IPS DF 4.7 (cell line): ENCODE data around the gene TOMM22.

Experiments
- DNase-seq: peaks from one replicate; pipeline ENCODE4 v3.0.0-alpha.2; 2013; ENCODE audit warnings: low spot score; ENCODE audit errors: extremely low read depth

Gene TOMM22

DNA sequence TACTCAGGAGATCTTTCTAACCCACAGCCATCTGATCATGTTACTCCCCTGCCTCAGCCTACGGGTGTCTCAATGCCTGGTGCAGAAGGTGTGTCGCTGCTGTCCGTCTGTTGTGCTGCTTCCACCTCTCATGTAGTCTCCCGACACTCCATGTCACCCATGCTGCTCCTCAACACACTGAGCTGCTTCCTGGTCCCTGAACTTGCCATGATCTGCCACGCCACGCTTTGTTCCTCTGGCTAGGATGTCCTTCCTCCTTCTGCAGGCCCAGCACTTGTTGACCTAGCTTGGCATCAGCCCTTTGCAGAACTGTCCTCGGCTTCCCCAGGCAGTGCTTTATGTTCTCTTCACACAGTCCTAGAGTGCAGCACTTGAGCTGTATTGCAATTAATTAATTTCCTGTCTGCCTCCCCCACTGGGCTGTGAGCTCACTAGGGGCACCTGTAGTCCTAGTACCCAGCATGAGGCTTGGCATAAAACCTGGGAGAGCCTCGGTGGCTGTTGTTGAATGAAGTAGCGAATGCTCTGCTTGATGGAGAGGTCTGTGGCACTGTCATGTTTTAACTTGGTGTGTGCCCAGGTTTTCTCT lies 33.5 kb downstream of the TOMM22 start:
- DNase-seq, result no peak

DNA sequence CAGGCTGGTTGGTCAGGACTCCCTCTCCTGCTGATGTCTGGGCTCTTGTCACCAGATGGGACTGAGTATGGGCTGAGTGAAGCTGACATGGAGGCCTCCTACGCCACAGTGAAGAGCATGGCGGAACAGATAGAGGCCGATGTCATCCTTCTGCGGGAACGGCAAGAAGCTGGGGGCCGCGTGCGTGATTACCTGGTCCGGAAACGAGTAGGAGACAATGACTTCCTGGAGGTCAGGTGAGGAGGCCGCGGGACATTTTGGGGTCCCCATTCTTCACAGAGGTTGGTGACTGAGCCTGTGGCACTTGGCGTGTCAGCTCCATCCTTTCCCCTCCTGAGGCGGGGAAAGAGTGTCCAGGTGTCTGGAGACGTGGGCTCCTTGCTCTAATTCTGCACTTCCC lies 34.1 kb downstream of the TOMM22 start:
- no peak for DNase-seq

DNA sequence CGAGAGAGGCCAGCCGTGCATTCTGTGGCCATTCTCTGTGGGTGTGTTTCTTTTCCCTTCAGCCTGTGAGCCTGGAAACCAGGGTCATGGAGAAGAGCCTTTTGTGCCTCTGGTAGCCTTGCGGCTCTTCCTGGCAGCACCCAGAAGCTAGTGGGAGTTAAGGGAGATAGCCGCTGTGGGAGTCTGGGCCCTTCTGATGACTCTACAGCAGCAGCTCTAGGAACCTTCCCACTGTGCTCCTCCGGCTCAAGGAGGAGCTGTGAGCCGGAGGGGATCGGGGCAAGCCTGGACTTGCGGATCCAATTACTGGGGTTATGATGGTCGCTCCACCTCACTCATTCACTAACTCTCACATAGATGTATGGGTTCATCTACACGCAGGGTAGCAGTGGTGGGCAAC lies 34.5 kb downstream of the TOMM22 start:
- DNase-seq, result no peak

DNA sequence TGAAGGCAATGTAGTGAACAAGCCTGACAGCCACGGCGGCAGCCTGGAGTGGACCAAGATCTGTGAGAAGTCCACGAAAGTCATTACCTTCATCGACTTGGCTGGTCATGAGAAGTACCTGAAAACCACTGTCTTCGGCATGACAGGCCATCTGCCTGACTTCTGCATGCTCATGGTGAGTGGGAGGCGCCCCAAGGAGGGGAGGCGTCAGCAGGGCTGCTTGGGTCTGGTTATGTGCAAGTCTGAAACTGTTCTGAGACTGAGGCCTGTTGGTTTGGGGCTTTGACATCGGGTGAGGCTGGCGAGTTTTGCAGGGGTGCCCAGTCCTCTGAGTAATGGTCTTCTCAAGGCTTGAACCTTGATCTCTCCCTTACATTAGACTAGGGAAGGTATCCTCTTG lies 35.1 kb downstream of the TOMM22 start:
- DNase-seq, result no peak

DNA sequence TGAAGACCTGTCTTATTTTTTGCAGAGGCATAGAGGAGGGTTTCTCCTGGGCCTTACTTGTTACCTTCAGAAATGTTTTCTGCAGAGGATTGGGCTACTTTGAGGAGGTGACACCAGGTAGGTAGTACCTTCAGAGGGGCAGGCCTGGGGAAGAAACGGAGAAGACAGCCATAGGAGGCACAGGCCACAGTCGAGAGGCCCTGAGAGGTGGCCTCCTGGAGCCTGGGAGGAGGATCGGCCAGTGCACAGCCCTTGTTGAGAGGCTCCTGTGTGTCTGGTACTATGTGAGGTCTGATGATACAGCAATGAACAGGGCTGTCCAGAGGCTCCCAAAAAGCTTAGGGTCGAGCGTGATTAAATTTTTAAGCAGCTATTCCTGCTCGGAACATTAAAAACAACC lies 35.5 kb downstream of the TOMM22 start:
- DNase-seq, result no peak

DNA sequence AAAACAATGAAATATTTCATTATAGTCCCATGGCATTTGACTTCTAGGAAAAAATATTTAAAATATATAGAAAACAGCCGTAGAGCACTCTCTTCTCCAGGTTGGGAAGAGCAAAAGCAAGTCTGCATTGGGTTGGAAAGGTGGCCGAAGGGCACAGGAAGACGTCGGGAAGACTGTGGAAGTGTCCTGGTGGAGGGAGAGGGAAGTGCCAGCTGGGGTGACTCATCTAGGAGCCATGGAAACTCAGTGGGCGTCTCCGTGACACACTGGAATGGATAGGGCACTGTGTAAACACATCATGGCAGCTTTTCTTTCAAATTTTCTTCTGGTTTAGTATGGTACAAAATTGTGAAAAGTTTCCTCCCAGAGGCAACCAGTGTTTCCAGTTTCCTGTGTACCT lies 36.7 kb downstream of the TOMM22 start:
- DNase-seq, result no peak

DNA sequence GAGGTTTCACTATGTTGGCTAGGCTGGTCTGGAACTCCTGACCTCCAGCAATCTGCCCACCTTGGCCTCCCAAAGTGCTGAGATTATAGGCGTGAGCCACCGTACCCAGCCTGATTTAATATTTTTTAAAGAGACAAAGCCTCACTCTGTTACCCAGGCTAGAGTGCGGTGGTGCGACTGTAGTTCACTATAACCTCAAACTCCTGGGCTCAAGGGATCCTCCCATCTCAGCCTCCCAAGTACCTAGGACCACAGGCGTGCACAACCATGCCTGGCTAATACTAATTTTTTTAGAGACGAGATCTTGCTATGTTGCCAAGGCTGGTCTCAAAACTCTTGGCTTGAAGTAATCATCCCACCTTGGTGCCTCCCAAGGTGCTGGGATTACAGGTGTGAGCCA lies 37.4 kb downstream of the TOMM22 start:
- no peak for DNase-seq

DNA sequence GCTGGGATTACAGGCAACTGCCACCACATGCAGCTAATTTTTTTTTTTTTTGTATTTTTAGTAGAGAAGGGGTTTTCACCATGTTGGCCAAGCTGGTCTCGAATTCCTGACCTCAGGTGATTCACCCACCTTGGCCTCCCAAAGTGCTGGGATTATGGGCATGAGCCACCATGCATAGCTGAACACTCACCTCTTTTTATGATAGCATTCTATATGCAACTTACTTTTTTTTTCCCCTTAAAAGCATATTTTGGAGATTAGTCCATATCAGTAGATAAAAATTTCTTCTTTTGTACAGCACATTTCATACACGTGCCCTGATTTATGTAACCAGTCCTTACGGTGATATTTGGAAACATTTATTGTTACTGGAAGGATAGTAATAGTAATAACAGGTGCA lies 38.6 kb downstream of the TOMM22 start:
- no peak for DNase-seq

DNA sequence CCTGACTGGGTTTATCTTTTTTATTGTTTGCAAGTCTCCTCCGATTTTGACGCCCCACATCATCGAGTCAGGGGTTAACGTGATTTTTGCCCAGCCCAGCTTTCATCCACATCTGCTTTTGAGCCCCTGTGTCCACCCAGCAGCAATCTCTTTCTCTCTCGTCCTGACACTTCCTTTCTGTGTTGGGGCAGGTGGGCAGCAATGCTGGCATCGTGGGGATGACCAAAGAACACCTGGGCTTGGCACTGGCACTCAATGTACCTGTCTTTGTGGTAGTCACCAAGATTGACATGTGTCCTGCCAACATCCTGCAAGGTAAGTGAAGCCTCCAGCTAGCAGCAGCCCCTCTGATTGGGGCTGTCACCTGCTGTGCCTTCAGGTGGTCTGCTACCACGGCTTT lies 39.8 kb downstream of the TOMM22 start:
- no peak for DNase-seq

DNA sequence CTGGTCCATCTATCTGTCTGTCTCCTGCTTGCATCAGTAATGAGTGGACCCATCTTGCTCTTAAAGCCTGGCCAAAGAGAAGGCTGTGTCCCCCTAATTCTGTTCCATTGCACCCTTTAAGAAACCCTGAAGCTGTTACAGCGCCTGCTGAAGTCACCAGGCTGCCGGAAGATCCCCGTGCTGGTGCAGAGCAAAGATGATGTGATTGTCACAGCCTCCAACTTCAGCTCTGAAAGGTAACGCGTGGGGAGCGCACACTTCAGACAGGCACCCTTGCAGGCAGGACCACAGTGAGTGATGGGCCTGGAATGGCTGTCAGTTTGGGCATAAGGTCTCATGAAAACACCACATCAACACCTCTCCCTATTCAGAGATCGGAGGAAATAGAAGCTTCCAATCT lies 42.4 kb downstream of the TOMM22 start:
- no peak for DNase-seq

DNA sequence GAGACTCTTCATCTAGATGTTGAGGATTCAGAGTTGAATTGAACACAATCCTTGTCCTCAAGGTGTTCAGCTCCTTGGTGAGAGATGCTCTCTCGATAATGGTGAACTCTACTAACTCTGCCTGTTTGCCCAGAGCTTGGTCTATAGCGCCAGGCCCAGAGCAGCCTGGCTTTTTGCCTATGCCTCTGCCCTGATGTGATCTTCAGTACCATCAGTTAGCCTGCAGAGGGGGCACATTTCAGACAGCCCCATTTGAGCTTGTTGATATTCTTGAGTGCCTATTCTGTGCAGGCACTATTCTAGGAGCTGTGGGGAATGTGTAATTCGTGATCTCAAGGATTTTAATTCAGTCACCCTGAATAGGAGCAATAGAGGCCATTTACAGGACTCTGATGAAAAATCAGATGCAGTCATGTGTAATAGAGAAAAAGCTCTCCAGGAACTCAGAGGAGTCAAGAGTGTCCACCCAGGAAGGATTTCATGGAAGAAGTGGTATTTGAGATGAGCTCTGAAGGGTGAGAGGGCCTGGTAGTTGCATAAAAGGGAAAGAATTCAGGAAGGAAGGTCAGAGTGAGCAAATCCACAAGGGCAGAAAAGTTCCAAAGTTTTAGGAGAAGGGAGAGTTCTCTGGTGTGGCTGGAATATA lies 43.3 kb downstream of the TOMM22 start:
- DNase-seq, result no peak

DNA sequence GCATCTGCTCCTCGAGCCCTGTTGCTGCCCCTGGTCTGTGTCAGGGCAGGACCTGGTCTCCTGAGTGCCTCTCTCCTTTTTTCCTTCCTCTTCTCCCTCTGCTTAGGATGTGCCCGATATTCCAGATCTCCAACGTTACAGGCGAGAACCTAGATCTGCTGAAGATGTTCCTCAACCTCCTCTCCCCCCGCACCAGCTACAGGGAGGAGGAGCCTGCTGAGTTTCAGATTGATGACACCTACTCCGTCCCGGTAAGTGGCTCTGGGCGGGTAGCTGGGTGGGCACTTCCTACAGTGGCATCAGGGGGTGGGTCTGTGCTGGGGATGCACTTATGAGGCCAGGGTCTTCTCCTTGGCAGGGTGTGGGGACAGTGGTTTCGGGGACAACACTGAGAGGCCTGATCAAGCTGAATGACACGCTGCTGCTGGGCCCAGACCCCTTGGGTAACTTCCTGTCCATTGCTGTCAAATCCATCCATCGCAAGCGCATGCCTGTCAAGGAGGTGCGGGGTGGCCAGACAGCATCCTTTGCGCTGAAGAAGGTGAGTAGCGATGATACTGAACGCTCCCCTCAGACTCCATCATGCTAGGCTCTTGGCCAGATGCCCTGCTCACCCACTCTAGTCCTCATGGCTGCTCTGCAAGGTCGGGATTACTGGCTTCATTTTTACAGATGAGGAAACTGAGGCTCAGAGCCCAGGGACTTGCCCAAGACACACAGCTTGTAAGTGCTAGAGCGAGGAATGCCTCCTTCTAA lies 44.3 kb downstream of the TOMM22 start:
- no peak for DNase-seq

DNA sequence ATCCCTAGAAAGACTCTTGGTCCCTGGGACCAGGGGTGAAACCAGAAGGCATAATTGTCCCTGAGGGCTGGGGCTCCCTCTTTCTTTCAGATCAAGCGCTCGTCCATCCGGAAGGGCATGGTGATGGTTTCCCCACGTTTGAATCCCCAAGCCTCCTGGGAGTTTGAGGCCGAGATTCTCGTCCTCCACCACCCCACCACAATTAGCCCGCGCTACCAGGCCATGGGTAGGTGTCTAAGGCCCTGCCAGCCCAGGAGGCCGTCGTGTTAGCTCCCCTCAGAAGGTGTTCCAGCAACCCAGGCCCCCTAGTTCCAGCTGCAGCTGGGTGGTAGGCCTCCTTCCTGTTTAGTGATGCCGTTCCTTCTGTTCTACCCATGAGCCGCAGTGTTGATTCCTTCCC lies 45.4 kb downstream of the TOMM22 start:
- no peak for DNase-seq

DNA sequence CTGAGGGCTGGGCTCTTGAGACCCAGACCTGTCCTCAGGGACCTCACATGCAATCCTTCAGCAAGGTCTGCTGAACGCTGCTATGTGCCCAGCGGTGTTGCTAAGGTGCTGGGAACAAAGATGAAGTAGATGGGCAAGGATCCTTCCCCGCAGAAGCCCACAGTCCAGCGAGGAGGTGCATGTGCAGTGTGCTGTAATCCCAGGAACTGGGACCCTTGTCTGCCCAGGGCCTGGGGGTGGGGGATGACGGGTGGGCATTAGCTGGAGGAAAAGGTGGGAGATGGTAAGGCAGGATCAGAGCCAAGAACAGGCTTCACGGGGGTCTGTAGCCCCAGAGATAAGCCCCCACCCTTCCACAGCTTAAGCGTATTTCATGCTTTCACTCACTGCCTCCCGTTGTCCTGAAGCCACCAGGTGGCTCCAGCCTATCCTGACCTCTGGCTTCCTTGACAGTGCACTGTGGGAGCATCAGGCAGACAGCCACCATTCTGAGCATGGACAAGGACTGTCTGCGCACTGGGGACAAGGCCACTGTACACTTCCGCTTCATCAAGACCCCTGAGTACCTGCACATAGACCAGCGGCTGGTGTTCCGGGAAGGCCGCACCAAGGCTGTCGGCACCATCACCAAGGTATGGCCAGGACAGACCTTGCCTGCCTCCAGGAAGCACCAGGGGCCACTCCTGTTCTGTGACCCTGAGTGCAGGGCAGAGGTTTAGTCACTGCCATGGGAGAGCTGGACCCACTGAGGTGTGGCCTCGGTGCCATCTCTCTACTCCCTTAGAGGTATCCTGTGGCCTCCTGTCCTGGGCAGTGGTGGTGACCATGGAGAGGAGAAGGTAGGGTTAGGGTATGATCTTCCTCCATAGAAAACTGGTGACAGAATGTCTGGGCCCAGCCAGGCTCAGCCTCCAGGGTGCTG lies 46.0 kb downstream of the TOMM22 start:
- DNase-seq, result no peak

DNA sequence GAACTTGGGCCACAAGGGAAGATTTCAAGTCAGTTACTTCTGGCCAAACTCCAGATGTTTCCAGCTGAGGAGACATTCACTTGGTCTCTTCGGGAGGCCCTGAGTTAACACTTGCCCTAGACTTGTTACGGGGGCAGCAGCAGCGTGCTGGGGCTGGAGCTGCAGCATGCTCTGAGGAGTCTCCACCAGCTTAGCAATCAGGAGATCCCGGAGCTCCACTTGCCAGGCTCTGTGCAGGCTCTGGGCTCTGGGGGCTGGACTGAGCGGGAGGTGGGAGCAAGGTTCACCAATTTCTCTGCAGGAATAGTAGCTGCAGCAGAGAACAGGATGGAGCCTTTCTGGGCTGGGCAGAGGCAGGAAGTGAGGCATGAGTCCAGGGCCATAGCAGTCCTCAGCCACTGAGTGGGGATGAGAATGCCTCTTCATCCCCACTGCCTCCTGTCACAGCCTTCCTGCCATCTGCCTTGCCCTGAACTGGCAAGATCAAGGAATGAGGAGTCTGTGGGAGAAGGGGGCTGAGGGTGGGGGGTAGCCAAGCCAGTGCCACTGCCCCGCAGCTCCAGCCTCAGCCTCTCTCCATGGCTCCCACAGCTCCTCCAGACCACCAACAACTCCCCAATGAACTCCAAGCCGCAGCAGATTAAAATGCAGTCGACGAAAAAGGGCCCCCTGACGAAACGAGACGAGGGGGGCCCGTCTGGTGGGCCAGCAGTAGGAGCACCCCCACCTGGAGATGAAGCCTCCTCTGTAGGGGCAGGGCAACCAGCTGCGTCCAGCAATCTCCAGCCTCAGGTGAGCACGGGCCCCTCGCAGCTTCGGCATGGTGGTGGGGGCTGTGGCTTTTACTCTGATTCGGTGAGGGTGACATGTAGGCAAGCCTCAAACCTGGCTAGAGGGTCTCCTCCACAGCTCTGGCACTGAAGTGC lies 47.4 kb downstream of the TOMM22 start:
- DNase-seq, result no peak

DNA sequence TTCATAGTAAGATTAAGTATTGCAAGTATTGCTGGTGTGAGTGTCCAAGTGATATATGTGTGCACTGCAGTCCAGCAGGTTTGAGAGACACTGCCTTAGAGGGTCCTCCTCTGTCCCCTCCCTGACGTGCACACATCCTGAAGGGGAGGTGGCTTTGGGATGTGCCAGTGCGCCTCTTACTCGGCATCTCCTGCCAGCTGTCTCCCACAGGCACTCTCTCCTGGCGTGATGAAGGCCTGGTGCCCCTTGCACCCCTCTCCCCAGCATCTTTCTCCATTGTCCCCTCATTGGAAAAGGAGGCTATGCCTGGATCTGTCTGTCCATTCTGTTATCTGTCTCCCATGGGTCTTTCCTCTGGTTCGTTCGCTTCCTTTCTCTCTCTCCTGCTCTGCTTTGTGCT lies 48.2 kb downstream of the TOMM22 start:
- DNase-seq, result no peak

DNA sequence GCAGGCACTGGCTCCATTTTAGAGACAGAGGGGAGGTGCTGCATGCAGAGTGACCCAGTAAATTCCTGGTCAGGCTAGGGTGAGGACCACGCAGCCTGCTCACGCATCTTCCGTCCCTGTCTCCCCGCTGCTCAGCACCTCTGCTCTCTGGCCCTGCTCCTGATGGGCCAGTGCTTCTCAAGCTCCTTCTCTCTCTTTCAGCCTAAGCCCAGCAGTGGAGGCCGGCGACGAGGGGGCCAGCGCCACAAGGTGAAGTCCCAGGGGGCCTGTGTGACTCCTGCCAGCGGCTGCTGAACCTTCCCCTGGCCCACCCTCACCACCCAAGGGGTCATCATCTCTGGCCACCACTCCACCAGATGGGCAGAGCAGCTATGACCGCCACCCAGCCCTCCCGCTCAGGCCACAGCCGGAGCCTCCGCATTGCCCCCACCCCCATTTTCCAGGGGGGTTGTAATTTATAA lies 48.7 kb downstream of the TOMM22 start:
- DNase-seq, result no peak

DNA sequence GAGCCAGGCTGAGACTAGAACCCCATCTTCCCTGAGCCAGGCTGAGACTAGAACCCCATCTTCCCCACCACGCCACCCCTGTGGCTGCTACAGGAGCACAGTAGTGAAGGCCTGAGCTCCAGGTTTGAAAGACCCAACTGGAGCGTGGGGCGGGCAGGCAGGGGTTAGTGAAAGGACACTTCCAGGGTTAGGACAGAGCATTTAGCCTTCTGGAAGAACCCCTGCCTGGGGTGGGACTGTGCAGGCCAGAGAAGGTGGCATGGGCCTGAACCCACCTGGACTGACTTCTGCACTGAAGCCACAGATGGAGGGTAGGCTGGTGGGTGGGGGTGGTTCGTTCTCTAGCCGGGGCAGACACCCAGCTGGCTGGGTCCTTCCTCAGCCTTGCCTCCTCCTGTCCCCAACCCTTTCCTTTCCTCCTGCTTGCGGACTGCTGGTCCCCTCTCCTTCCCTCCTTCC lies 50.0 kb downstream of the TOMM22 start:
- DNase-seq, result no peak

DNA sequence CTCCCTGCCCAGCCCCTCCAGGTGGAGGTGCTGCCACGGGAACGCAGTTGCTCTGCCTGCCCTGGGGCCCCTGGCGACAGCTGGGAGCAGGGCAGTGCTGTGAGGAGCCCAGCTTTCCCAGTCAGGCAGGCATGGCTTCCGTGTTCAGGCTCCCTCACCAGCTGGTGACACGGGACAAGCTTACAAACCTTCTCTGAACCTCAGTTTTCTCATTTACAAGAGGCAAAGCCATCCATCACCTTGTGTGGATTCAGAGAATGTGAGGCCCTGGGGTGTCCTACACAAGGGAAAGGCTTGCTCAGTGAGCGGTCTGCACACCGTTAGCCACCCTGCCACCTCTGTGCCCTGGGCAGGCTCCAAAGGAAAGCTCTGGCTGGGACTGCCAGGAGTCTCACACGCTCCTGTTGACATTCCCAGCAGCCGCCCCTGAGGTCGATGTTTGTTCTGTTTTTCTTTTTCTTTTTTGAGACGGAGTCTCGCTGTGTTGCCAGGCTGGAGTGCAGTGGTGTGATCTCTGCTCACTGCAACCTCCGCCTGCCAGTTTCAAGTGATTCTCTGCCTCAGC lies 50.6 kb downstream of the TOMM22 start:
- DNase-seq, result no peak

DNA sequence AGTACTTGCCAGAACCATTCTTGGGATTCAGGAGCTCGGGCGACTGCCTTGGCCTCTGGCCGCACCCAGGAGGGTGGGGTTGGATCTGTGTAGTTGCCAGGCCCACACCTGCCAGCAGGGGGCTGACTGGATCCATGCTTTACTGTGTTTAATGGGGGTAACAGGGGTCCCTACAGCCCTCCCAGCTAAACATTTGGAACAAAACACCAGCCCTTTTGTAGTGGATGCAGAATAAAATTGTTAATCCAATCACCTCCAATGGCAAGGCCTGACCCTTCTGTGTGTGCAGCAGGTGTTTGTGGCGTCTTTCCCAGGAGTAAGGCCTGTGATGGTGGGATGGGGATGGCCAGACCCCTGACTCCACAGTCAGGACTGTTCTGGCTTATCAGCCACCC lies 51.6 kb downstream of the TOMM22 start:
- no peak for DNase-seq
